ENCODE data around the gene KCNT2. TPM values are rescaled to one million over a fixed set of nuclear protein-coding genes. Genes with fewer than 3 reads are reported as not detected.

The KCNT2 gene
- total RNA-seq, 1 experiment from 2014 or later, result 9.1 TPM

DNA sequence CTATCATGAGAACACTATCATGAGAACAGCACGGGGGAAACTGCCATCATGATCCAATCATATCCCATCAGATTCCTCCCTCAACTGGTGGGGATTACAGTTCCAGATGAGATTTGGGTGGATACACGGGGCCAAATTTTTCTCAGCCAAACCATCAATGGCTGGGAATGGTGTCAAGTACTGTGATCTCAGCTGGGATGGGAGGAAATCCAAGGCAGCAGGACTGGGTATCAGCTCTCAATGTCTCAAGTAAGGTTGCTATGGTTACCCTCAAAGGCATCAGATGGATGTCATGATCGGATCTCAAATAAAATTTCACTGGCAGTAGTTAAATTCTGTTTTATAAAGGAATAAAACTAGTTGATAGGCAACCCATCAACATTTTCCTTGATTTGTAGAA lies 399.0 kb downstream of the KCNT2 start:
- Histone ChIP-seq H4K20me1 (ENCODE audit: control insufficient read depth, insufficient read depth, insufficient read length) (no peaks in the 10 kb centered on the region), H3T11ph (ENCODE audit: low read length) (no peak overlapping the region), H2BK5ac (ENCODE audit: insufficient read length, low read length) (no peak overlapping the region), H3K56ac (ENCODE audit: insufficient read length, low read depth, low read length) (no peak overlapping the region), H3K9me3 (ENCODE audit: control insufficient read depth, low read depth, low read length) (no peaks in the 10 kb centered on the region), H3K18ac (ENCODE audit: insufficient read length, low read depth, low read length) (no peak overlapping the region), H3K23me2 (ENCODE audit: insufficient read length, low read depth, low read length, poor library complexity, severe bottlenecking) (no peaks in the 10 kb centered on the region), H3K27ac (ENCODE audit: insufficient read length, low read depth, low read length) (no peak overlapping the region), H3K4ac (ENCODE audit: low read depth, low read length) (no peak overlapping the region), H3K4me1 (ENCODE audit: insufficient read depth, low read length) (no peaks in the 10 kb centered on the region), H4K8ac (replicated peaks; ENCODE audit: insufficient read length, low read depth, low read length) (no peak overlapping the region), H2AFZ (ENCODE audit: low read length) (no peak overlapping the region), H2BK15ac (ENCODE audit: low read depth, low read length) (no peak overlapping the region), H3K9ac (ENCODE audit: extremely low read depth, insufficient read length, low read length) (no peak overlapping the region), H3K14ac (ENCODE audit: insufficient read depth, low read length) (no peak overlapping the region), H3K4me2 (ENCODE audit: insufficient read depth, insufficient read length, low read length) (no peak overlapping the region), H3K79me2 (ENCODE audit: insufficient read depth, low read length) (no peaks in the 10 kb centered on the region), H2BK12ac (ENCODE audit: insufficient read length, low read depth, low read length) (no peak overlapping the region), H3K27me3 (ENCODE audit: insufficient read depth, low read length) (no peaks in the 10 kb centered on the region), H2BK120ac (ENCODE audit: low read depth, low read length, poor library complexity, severe bottlenecking) (no peak overlapping the region), H4K91ac (ENCODE audit: insufficient read length, low read depth, low read length) (no peak overlapping the region), H2BK20ac (ENCODE audit: low read depth, low read length, poor library complexity, severe bottlenecking) (no peak overlapping the region), H3K23ac (ENCODE audit: insufficient read length, low read depth, low read length) (no peak overlapping the region), H3K79me1 (ENCODE audit: insufficient read depth, low read depth, low read length, poor library complexity, severe bottlenecking) (no peaks in the 10 kb centered on the region), H2AK5ac (ENCODE audit: insufficient read length, low read length) (no peak overlapping the region), H4K5ac (ENCODE audit: insufficient read length, low read depth, low read length) (no peak overlapping the region)
- H3K27me3 Mint-ChIP-seq (ENCODE audit: low read depth), result no peaks in the 10 kb centered on the region
- H3K4me1 Mint-ChIP-seq, result peaks cover 0 to 4% of the 10 kb centered on the region in 2 experiments; a peak in 1 of 4 replicates
- no peaks in the 10 kb centered on the region for H3K9me3 Mint-ChIP-seq
- H3K27ac Mint-ChIP-seq, result no peak overlapping the region
- no CpG with 5 or more reads among the region's 3 CpGs for WGBS (ENCODE audit: extremely low coverage, insufficient read length, low lambda C conversion rate)
- TF ChIP-seq, protein P1, sequence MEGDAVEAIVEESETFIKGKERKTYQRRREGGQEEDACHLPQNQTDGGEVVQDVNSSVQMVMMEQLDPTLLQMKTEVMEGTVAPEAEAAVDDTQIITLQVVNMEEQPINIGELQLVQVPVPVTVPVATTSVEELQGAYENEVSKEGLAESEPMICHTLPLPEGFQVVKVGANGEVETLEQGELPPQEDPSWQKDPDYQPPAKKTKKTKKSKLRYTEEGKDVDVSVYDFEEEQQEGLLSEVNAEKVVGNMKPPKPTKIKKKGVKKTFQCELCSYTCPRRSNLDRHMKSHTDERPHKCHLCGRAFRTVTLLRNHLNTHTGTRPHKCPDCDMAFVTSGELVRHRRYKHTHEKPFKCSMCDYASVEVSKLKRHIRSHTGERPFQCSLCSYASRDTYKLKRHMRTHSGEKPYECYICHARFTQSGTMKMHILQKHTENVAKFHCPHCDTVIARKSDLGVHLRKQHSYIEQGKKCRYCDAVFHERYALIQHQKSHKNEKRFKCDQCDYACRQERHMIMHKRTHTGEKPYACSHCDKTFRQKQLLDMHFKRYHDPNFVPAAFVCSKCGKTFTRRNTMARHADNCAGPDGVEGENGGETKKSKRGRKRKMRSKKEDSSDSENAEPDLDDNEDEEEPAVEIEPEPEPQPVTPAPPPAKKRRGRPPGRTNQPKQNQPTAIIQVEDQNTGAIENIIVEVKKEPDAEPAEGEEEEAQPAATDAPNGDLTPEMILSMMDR (conservative IDR thresholded peaks at IDR 0.05), result no peak
- H3K36me3 Mint-ChIP-seq (ENCODE audit: insufficient read depth in 1 of 3, low read depth in 3 of 3), result no peaks in the 10 kb centered on the region
- no peak for DNase-seq
- H3K4me3 Mint-ChIP-seq, result no peak overlapping the region

Measured in H9 (cell line).